Natural killer cell (primary cell): ENCODE results near the gene COG1. TPM values are rescaled to one million over a fixed set of nuclear protein-coding genes. Genes with fewer than 3 reads are reported as not detected.

ENCODE experiments used
- ATAC-seq, 3 donors: fragments of 150-1000 bp in 2 of 3; fragments of 200-7000 bp in 1 of 3; cut with Tn5 transposase; 1 replicate in 1 of 3; 2 replicates in 2 of 3; pipeline ENCODE4 v1.10.0; 2021; ENCODE audit warnings: mild to moderate bottlenecking in 2 of 3, moderate library complexity in 2 of 3
- DNase-seq, 2 donors: peaks; one replicate each; pipeline versions ENCODE4 v3.0.0 to v3.0.0-alpha.2; 2013 to 2021; ENCODE audit warnings: mixed read lengths in 1 of 2
- H3K27ac ChIP-seq: one replicate; pipeline ENCODE4 v1.5.1; 2013; ENCODE audit warnings: mild to moderate bottlenecking, low read length
- H3K27me3 ChIP-seq: one replicate; pipeline ENCODE4 v1.6.1; 2013; ENCODE audit warnings: low read length; ENCODE audit not compliant: control insufficient read depth, insufficient read depth
- H3K36me3 ChIP-seq: one replicate; pipeline ENCODE4 v1.6.1; 2013; ENCODE audit warnings: low read length; ENCODE audit not compliant: control insufficient read depth, insufficient read depth
- H3K4me1 ChIP-seq: one replicate; pipeline ENCODE4 v1.6.1; 2013; ENCODE audit warnings: low read length; ENCODE audit not compliant: control insufficient read depth, insufficient read depth
- H3K4me3 ChIP-seq: one replicate; pipeline ENCODE4 v1.5.1; 2013; ENCODE audit warnings: low read length
- H3K9me3 ChIP-seq: one replicate; pipeline ENCODE4 v1.6.1; 2013; ENCODE audit warnings: low read length; ENCODE audit not compliant: control insufficient read depth, insufficient read depth
- H3K27ac Mint-ChIP-seq, 2 donors: one replicate each; pipeline ENCODE4 v1.8.0; 2022; ENCODE audit warnings: mild to moderate bottlenecking in 2 of 2, mixed read lengths in 2 of 2, moderate library complexity in 1 of 2
- H3K27me3 Mint-ChIP-seq, 2 donors: one replicate each; pipeline ENCODE4 v1.8.0; 2022; ENCODE audit warnings: low read depth in 2 of 2, mixed read lengths in 2 of 2
- H3K36me3 Mint-ChIP-seq: one replicate; pipeline ENCODE4 v1.8.0; 2022; ENCODE audit warnings: mixed read lengths
- H3K4me1 Mint-ChIP-seq, 2 donors: one replicate each; pipeline ENCODE4 v1.8.0; 2022; ENCODE audit warnings: mixed read lengths in 2 of 2
- H3K4me3 Mint-ChIP-seq: one replicate; pipeline ENCODE4 v1.8.0; 2022; ENCODE audit warnings: mild to moderate bottlenecking, moderate library complexity, mixed read lengths
- H3K9me3 Mint-ChIP-seq, 2 donors: one replicate each; pipeline ENCODE4 v1.8.0; 2022; ENCODE audit warnings: mixed read lengths in 2 of 2
- WGBS: methylation state at CpG from one replicate; pipeline ENCODE4 v1.1.7; 2013; ENCODE audit warnings: missing lambda C conversion rate; ENCODE audit not compliant: insufficient coverage; 5-methylcytosine and 5-hydroxymethylcytosine counted together
- intact Hi-C: fragments of 100-400 bp; cut with micrococcal nuclease; formaldehyde crosslinking; loops from one replicate; pipeline ENCODE4 v1.14.2; 2022
- total RNA-seq, 4 donors: library from RNA; stranded (reverse); fragments of 120-200 nt in 1 of 4; gene quantifications; one replicate each; pipeline versions ENCODE4 v1.2.3 to v1.2.4, GENCODE V29; 2013 to 2022
- TF ChIP-seq, protein P1 (sequence below): fragments of 200-600 bp; IDR thresholded peaks from one replicate; pipeline ENCODE4 v1.8.0; 2022; ENCODE audit warnings: antibody characterized with exemption

The COG1 gene
- total RNA-seq, 3 donors from 2014 or later (not counting 1 experiment from before 2014, with no cell fraction given): 64.1 to 73.2 (median 68.3) TPM

DNA sequence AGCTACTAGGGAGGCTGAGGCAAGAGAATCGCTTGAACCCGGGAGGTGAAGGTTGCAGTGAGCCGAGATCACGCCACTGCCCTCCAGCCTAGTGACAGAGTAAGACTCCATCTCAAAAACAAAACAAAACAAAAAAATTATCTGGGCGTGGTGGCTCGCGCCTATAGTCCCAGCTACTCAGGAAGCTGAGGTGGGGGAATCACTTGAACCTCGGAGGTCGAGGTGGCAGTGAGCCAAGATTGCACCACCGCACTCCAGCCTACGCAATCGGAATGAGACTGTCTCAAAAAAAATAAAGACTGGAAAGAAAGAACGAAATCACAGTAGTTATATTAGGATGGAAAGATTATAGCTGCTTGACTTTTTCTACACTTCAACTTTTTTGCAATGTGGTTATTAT, 18.9 kb downstream of the COG1 start:
- peak overlapping the region; percentile 57 to 62 for H3K27ac Mint-ChIP-seq
- TF ChIP-seq, protein P1, sequence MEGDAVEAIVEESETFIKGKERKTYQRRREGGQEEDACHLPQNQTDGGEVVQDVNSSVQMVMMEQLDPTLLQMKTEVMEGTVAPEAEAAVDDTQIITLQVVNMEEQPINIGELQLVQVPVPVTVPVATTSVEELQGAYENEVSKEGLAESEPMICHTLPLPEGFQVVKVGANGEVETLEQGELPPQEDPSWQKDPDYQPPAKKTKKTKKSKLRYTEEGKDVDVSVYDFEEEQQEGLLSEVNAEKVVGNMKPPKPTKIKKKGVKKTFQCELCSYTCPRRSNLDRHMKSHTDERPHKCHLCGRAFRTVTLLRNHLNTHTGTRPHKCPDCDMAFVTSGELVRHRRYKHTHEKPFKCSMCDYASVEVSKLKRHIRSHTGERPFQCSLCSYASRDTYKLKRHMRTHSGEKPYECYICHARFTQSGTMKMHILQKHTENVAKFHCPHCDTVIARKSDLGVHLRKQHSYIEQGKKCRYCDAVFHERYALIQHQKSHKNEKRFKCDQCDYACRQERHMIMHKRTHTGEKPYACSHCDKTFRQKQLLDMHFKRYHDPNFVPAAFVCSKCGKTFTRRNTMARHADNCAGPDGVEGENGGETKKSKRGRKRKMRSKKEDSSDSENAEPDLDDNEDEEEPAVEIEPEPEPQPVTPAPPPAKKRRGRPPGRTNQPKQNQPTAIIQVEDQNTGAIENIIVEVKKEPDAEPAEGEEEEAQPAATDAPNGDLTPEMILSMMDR: no peak
- peak overlapping the region; percentile 49 for H3K4me3 Mint-ChIP-seq
- H3K36me3 Mint-ChIP-seq: peaks cover 20% of the 10 kb centered on the region
- H3K27me3 Mint-ChIP-seq: no peaks in the 10 kb centered on the region
- H3K4me1 Mint-ChIP-seq: peaks cover 25 to 30% of the 10 kb centered on the region in 2 donors
- no peak overlapping the region for H3K4me3 ChIP-seq
- DNase-seq (peak in 1 of 2 donors; percentile 89), ATAC-seq (peak; percentile 29 to 77 (median 55))
- no peaks in the 10 kb centered on the region for H3K9me3 ChIP-seq
- no peak overlapping the region for H3K27ac ChIP-seq
- peaks cover 45% of the 10 kb centered on the region for H3K36me3 ChIP-seq
- H3K4me1 ChIP-seq: peaks cover 9% of the 10 kb centered on the region
- no peaks in the 10 kb centered on the region for H3K27me3 ChIP-seq
- intact Hi-C loops: no loop called here
- 25% methylated on average over 12 of the region's 13 CpGs for WGBS
- no peaks in the 10 kb centered on the region for H3K9me3 Mint-ChIP-seq

DNA sequence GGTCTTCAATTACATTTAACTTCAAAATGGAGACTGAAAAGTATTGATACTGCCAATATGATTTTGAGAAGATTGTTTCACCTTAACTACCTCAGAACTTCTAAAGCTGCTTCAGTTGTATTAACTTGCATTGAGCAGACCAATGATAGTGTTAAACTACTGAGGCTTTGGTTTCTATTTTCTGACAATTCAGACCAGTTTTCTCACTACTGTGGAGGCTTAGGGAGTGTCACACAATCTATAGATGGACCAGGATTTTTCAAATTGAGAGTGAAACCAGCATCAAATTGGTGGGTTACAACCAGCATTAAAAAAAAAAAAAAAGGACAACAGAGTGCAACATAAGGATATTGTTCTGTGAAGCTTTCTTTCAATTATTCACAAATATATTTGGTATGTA, 21.2 kb downstream of the COG1 start:
- H3K4me1 ChIP-seq: peaks cover 9% of the 10 kb centered on the region
- ATAC-seq (no peak), DNase-seq (no peak)
- H3K36me3 Mint-ChIP-seq: no peaks in the 10 kb centered on the region
- no peaks in the 10 kb centered on the region for H3K9me3 Mint-ChIP-seq
- H3K27me3 ChIP-seq: no peaks in the 10 kb centered on the region
- H3K27ac ChIP-seq: no peak overlapping the region
- peaks cover 26% of the 10 kb centered on the region for H3K36me3 ChIP-seq
- intact Hi-C loops: no loop called here
- H3K27me3 Mint-ChIP-seq: no peaks in the 10 kb centered on the region
- H3K27ac Mint-ChIP-seq: peak overlapping the region in 1 of 2 donors; percentile 26
- H3K4me3 ChIP-seq: no peak overlapping the region
- H3K9me3 ChIP-seq: no peaks in the 10 kb centered on the region
- peaks cover 24 to 31% of the 10 kb centered on the region in 2 donors for H3K4me1 Mint-ChIP-seq
- TF ChIP-seq, protein P1: no peak
- H3K4me3 Mint-ChIP-seq: no peak overlapping the region

DNA sequence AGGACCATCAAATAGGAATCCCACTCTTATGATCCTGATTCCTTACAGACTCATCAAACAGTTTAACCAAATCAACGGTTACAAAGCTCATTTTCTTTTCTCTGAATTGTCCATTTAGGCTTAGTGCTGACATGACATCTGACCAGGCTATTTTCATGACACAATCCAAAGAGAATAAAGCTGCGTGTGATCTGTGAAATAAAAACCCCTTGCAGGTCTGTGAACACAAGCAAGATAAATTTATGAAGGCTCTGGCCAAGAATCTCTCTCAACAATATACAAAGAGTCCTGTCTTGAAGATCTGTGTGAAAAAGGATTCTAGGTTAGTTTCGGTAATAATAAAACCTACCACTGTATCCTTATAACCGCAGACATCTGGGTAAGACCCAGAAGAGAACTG, 22.0 kb downstream of the COG1 start:
- TF ChIP-seq, protein P1: no peak
- Histone ChIP-seq H3K4me1 (peaks cover 9% of the 10 kb centered on the region), H3K9me3 (no peaks in the 10 kb centered on the region), H3K4me3 (no peak overlapping the region), H3K27me3 (no peaks in the 10 kb centered on the region), H3K27ac (no peak overlapping the region), H3K36me3 (peaks cover 19% of the 10 kb centered on the region)
- Mint-ChIP-seq H3K9me3 (no peaks in the 10 kb centered on the region), H3K27me3 (no peaks in the 10 kb centered on the region), H3K4me3 (no peak overlapping the region), H3K27ac (peak overlapping the region; percentile 26 to 71), H3K4me1 (peaks cover 24 to 31% of the 10 kb centered on the region in 2 donors), H3K36me3 (no peaks in the 10 kb centered on the region)
- ATAC-seq: no peak
- intact Hi-C loops: no loop called here
- whole genome bisulfite sequencing: 61% methylated on average over 3 of the region's 4 CpGs
- no peak for DNase-seq

DNA sequence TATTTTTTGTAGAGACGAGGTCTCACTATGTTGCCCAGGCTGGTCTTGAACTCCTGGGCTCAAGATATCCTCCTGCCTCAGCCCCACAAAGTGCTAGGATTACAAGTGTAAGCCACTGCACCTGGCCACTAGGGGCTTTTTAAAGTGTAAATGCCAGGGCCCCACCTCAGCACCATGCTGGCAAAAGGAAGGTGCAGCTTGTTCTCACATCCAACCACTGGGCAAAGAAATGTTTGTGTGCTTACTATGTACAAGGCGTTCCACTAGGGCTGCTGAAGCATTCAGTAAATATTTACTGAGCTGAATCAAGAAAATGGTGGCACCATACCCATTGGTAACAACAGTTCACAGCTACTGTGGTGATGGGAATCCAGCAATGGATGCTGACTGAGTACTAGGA, 22.6 kb downstream of the COG1 start:
- intact Hi-C loops: no loop called here
- no peak overlapping the region for H3K27ac ChIP-seq
- H3K27me3 ChIP-seq: no peaks in the 10 kb centered on the region
- Mint-ChIP-seq H3K27me3 (no peaks in the 10 kb centered on the region), H3K9me3 (no peaks in the 10 kb centered on the region), H3K4me3 (no peak overlapping the region), H3K4me1 (peaks cover 24 to 35% of the 10 kb centered on the region in 2 donors), H3K27ac (peak overlapping the region in 1 of 2 donors; percentile 71), H3K36me3 (no peaks in the 10 kb centered on the region)
- ATAC-seq (no peak), DNase-seq (no peak)
- H3K4me3 ChIP-seq: no peak overlapping the region
- TF ChIP-seq, protein P1: no peak
- peaks cover 9% of the 10 kb centered on the region for H3K4me1 ChIP-seq
- WGBS: 98% methylated on average over 2 of the region's 2 CpGs
- H3K36me3 ChIP-seq: peaks cover 19% of the 10 kb centered on the region
- H3K9me3 ChIP-seq: no peaks in the 10 kb centered on the region
